Measurements from ENCODE around the gene USP9X.

GRCh38 chrX:41095908-41096307 is 10.7 kb downstream of the USP9X start:
- TF ChIP-seq GATA2 (IDR thresholded peaks at IDR 0.05; ENCODE audit: low read depth, low read length) = no peak
- no peak for TF ChIP-seq GATA3 (IDR thresholded peaks at IDR 0.05; ENCODE audit: low read depth, low read length)
